Lower lobe of right lung (tissue), 2 donors: ENCODE data around the gene MMP14. TPM values are rescaled to one million over a fixed set of nuclear protein-coding genes. Genes with fewer than 3 reads are reported as not detected.

ENCODE experiments used
- ATAC-seq, 2 donors: fragments of 200-7000 bp; cut with Tn5 transposase; one replicate each; pipeline ENCODE4 v1.9.1; 2020 to 2022; ENCODE audit warnings: mild to moderate bottlenecking in 2 of 2, moderate library complexity in 2 of 2
- DNase-seq: peaks from one replicate; pipeline ENCODE4 v3.0.0-alpha.2; 2020
- H3K27ac ChIP-seq: fragments of 200-600 bp; one replicate; pipeline ENCODE4 v1.8.0; 2022
- H3K27me3 ChIP-seq: fragments of 200-600 bp; one replicate; pipeline ENCODE4 v1.8.0; 2022; ENCODE audit warnings: low read depth
- H3K36me3 ChIP-seq: fragments of 200-600 bp; one replicate; pipeline ENCODE4 v1.8.0; 2022; ENCODE audit warnings: mild to moderate bottlenecking
- H3K4me1 ChIP-seq: fragments of 200-600 bp; one replicate; pipeline ENCODE4 v1.8.0; 2022
- H3K4me3 ChIP-seq: fragments of 200-600 bp; one replicate; pipeline ENCODE4 v1.8.0; 2022; ENCODE audit warnings: mild to moderate bottlenecking
- H3K9me3 ChIP-seq: fragments of 200-600 bp; one replicate; pipeline ENCODE4 v1.8.0; 2022
- intact Hi-C: fragments of 100-400 bp; cut with DNase I; formaldehyde crosslinking; loops from one replicate; pipeline ENCODE4 v1.11.0; 2022
- total RNA-seq: library from RNA; stranded (reverse); fragmentation: NEBNext Ultra II Directional; extraction: Animal tissue kit (Norgen Biotek cat#: 25700); gene quantifications from one replicate; pipeline ENCODE4 v1.2.1, GENCODE V29; 2021
- TF ChIP-seq, protein P1 (sequence below): fragments of 200-600 bp; IDR thresholded peaks from one replicate; pipeline ENCODE4 v1.8.0; 2022; ENCODE audit warnings: antibody characterized with exemption, mild to moderate bottlenecking
- donor health status: DM: no; HTN: yes; CAD: no; lungs with severe emphysema.

MMP14 gene
- total RNA-seq, 1 donor from 2014 or later, result 124 TPM

DNA sequence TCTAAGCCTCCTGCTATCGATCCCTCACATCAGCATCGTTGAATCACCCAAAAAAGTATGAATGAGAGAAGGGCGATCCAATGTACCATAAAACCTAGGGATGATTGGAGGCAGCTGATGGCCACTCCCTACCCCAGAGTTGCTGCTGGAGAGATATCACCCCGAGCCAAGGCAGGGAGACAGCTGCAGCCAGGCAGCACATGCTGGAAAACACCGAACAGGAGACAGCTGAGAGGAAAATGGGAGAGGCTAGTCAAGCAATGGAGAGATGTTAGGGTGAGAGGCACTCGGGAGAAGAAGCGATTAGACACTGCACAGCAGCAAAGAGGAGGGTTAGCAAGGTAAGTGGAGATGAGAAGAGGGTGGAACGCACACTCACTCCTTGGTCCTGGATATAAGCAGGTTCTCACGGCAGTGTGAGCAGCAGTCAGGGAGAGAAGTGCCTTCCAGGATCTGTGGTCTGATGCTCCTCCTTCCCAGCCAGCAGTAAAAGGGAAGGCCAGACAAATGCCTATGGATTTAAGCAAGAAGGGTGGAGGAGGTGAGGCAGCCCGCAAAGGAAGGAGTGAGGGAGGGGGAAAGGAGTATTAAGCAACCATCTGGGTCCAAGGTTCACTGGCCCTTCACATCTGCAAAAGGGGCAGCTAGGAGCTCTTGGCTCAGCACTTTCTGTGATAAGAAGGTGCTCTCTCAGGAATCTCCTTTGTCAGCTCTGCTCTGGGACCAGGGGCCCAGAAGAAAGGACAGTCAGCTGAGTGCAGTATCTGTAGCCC is 21.3 kb upstream of the MMP14 start, which contains the start of gene SLC7A7:
SLC7A7 (minus strand) TSS at position 495 of the 773 bp plus-strand sequence. CDS start 2,037 bp downstream, outside the sequence.
- Histone ChIP-seq H3K4me1 (peaks cover 43% of the 10 kb centered on the region), H3K27me3 (no peaks in the 10 kb centered on the region), H3K36me3 (no peaks in the 10 kb centered on the region), H3K9me3 (no peaks in the 10 kb centered on the region), H3K27ac (peak within 1 kb of the TSS; percentile 66), H3K4me3 (peak within 1 kb of the TSS; percentile 50)
- intact Hi-C loops, result no loop called here
- TF ChIP-seq, protein P1, sequence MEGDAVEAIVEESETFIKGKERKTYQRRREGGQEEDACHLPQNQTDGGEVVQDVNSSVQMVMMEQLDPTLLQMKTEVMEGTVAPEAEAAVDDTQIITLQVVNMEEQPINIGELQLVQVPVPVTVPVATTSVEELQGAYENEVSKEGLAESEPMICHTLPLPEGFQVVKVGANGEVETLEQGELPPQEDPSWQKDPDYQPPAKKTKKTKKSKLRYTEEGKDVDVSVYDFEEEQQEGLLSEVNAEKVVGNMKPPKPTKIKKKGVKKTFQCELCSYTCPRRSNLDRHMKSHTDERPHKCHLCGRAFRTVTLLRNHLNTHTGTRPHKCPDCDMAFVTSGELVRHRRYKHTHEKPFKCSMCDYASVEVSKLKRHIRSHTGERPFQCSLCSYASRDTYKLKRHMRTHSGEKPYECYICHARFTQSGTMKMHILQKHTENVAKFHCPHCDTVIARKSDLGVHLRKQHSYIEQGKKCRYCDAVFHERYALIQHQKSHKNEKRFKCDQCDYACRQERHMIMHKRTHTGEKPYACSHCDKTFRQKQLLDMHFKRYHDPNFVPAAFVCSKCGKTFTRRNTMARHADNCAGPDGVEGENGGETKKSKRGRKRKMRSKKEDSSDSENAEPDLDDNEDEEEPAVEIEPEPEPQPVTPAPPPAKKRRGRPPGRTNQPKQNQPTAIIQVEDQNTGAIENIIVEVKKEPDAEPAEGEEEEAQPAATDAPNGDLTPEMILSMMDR, result no peak
- peak; percentile 10 to 34 for ATAC-seq
- no peak for DNase-seq

DNA sequence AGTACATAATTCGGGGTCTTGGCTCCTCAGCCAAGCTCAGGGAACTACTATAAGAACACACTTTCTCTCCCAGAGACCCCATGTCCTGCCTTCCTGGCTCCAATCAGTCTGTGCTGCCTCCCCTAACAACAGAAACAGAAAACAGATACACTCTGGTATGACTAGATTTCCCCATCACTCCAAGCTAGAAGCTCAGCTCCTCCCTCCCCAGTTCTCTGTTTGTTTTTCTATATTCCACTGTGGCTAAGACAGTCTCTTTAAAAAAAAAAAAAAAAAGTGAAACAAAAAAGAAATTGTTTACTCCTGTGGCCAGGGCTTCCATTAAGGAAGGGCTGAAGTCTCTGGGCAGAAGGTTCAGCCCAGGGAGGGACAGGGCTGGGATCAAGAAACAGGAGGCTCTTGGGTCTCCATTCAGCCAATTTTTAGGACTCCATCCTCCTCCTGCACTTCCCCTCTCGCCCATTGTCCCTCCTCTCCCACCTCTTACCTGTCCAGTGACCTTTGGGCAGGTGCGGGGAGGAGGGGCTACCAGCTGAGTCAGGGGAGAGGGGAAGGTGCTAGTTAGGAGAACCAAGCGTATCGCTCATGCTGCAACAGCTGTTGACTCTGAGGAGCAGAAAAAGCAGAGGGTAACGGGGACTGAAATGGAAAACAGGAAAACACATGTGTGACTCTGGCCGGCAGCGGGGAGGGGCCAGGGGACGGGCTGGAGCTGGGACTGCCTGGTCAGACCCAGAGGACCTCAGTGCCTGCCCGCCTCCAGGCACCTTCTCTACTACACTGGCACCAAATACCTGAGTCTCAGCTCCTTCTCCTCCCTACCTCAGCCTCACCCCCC is 17.0 kb upstream of the MMP14 start:
- Histone ChIP-seq H3K36me3 (no peaks in the 10 kb centered on the region), H3K9me3 (no peaks in the 10 kb centered on the region), H3K4me3 (peak overlapping the region; percentile 40), H3K27ac (peak overlapping the region; percentile 69), H3K27me3 (no peaks in the 10 kb centered on the region), H3K4me1 (peaks cover 61% of the 10 kb centered on the region)
- no peak for DNase-seq
- intact Hi-C loops, result no loop called here
- TF ChIP-seq, protein P1, result no peak
- peak; percentile 36 to 43 for ATAC-seq

DNA sequence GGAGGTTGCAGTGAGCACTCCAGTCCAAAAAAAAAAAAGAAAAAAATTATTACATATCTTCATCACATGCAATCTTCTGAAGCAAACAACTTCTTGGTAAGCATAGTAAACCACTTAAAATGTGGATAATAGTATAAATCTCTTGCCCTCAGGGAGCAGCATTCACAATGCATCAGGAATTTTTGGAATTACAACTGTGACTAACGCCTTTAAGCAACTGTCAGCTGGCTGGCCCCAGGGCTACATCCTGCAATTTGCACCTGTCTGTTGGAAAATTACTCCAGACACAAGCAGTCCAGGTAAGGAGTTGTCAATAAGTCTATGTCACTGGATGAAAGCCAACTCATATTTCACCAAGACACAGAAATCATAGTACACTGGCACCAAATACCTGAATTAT is 15.7 kb upstream of the MMP14 start:
- no peak overlapping the region for H3K27ac ChIP-seq
- DNase-seq, result no peak

DNA sequence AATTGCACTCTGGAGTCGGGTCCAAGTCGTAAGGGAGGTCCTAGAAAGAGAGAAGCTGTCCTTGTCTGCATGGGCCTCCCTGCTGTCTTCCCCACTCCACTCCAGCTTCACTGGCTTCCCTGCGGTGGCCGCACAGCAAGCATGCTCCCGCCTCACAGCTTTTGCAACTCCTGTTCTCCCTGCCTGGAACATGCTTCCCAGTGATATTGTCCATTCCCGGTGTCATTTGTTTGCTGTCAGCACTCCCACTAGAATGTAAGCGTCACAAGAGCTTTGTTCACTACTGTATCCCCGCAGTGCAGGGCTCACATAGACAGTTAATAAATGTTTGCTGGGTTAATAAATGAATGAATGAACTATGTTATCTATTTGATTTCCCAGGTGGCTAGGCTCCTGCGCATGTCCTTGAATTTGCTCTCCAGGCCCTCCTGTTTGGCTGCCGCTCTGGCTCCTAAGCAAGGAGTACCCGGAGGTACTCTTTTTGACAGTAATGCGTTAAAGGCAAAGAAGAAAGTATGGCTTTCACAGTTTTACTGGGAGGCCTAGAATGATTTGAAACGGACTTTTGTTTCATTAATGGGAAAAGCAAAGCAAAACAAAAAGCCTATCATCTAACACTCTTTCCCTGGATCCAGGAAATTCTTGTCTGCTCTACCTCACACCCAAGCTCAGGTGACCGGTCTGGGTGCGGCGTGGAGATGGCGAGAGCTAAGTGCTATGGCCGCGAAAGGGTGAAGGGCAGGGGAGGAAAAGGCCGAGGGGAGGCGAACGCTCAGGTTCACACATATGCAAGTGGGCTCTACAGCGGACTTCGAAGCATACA is 15.0 kb upstream of the MMP14 start:
- DNase-seq (no peak), ATAC-seq (no peak)
- H3K27ac ChIP-seq, result no peak overlapping the region
- no peaks in the 10 kb centered on the region for H3K36me3 ChIP-seq
- no peak overlapping the region for H3K4me3 ChIP-seq
- intact Hi-C loops, result no loop called here
- TF ChIP-seq, protein P1, result no peak
- peaks cover 45% of the 10 kb centered on the region for H3K4me1 ChIP-seq
- no peaks in the 10 kb centered on the region for H3K9me3 ChIP-seq
- no peaks in the 10 kb centered on the region for H3K27me3 ChIP-seq

More for the DNA sequence above, 15.7 kb upstream of the MMP14 start:
- intact Hi-C loops, result no loop called here
- TF ChIP-seq, protein P1, result no peak
- Histone ChIP-seq H3K36me3 (no peaks in the 10 kb centered on the region), H3K27me3 (no peaks in the 10 kb centered on the region), H3K4me3 (no peak overlapping the region), H3K4me1 (peaks cover 52% of the 10 kb centered on the region), H3K9me3 (no peaks in the 10 kb centered on the region)
- no peak for ATAC-seq

DNA sequence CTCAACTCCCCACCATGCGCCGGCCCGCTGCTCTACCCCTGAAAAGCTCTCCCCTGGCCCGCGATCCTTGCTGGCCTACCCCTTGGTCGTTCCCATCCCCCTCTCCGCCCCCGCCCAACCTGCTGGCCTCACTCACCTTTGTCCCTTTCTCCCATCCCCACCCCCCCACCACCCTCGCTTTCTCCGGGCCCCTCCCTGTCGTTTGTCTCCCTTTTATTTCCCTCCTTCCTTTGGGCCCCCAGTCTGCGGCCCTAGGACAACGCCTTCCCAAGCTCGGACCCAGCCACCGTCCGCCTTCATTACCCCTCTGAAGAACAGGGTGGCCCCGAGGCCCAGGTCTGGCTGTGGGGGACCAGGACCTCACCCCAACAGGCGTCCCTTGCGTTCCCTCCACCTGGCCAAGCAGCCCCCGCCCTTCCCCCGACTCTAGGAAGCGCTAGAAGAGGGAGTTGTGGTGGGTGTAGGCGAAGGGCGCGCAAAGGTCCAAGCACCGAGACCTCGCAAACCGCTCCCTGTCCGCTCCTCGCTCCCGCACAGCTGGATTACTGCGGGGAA is 14.3 kb upstream of the MMP14 start:
- Histone ChIP-seq H3K4me3 (peak overlapping the region; percentile 52), H3K36me3 (no peaks in the 10 kb centered on the region), H3K9me3 (no peaks in the 10 kb centered on the region), H3K4me1 (peaks cover 45% of the 10 kb centered on the region), H3K27ac (peak overlapping the region; percentile 66), H3K27me3 (no peaks in the 10 kb centered on the region)
- intact Hi-C loops, result no loop called here
- TF ChIP-seq, protein P1, result no peak
- peak in 1 of 2 donors; percentile 1 for ATAC-seq
- no peak for DNase-seq
